Muscle layer of duodenum (tissue), 2 donors: ENCODE results near the gene NECTIN1.

Experiments used
- H3K27ac ChIP-seq: one replicate; pipeline ENCODE4 v1.7.0; 2013; ENCODE audit warnings: mild to moderate bottlenecking, low read length
- H3K27me3 ChIP-seq: one replicate; pipeline ENCODE4 v1.7.0; 2013; ENCODE audit warnings: low read depth, mild to moderate bottlenecking, control low read depth, low read length
- H3K36me3 ChIP-seq, 2 donors: one replicate each; pipeline ENCODE4 v1.7.0; 2013; ENCODE audit warnings: low read length in 2 of 2, control low read depth in 1 of 2, mild to moderate bottlenecking in 1 of 2; ENCODE audit not compliant: insufficient read depth in 2 of 2, control insufficient read depth in 1 of 2
- H3K4me1 ChIP-seq, 2 donors: one replicate each; pipeline ENCODE4 v1.7.0; 2013; ENCODE audit warnings: low read length in 2 of 2, mild to moderate bottlenecking in 2 of 2, control low read depth in 1 of 2, moderate library complexity in 1 of 2; ENCODE audit not compliant: insufficient read depth in 2 of 2, control insufficient read depth in 1 of 2
- H3K4me3 ChIP-seq, 2 donors: one replicate each; pipeline ENCODE4 v1.7.0; 2013; ENCODE audit warnings: low read length in 2 of 2, low read depth in 1 of 2, mild to moderate bottlenecking in 1 of 2
- H3K9me3 ChIP-seq, 2 donors: one replicate each; pipeline ENCODE4 v1.7.0; 2013; ENCODE audit warnings: low read length in 2 of 2, control low read depth in 1 of 2, mild to moderate bottlenecking in 1 of 2; ENCODE audit not compliant: control insufficient read depth in 1 of 2
- donor health status: healthy.

The NECTIN1 gene

DNA sequence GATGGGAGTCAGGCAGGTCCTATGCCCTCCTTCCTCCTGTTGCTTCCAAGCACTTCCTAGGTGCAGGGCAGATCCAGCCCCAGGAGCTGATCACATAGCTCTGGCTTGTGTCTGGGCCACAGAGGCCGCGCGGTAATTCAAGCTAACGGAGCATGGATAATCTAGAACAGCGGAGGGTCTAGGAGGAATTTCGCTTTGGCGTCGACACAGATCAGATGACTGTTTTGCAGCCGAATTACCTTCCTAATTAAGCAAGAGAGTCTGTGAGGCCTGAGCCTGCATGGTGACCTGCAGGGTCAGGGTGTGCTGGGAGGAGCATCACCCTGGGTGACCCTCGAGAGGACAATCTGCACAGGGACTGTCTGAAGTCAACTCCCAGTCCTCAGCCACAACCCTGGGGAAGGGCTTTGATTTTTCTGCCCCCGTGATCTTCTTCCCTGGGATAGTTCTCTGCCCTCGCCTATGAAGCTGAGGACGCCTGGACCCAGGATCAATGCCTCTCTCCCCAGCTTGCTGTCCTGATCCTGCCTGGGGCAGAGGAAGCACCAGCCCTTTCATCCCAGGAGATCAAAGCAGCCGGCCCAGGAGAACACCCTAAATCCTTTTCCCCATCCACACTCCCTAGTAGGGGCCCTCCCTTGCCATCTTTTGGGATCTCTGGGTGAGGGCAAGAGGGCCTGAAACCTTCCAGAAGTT, 11.0 kb downstream of the NECTIN1 start:
- H3K27me3 ChIP-seq = no peaks in the 10 kb centered on the region
- no peaks in the 10 kb centered on the region for H3K36me3 ChIP-seq
- no peak overlapping the region for H3K27ac ChIP-seq
- no peaks in the 10 kb centered on the region for H3K9me3 ChIP-seq
- no peaks in the 10 kb centered on the region for H3K4me1 ChIP-seq
- H3K4me3 ChIP-seq = no peak overlapping the region

- peaks cover 0 to 10% of the 10 kb centered on the region in 2 donors for H3K4me1 ChIP-seq
- H3K27ac ChIP-seq = no peak overlapping the region
- no peaks in the 10 kb centered on the region for H3K27me3 ChIP-seq
- H3K4me3 ChIP-seq = no peak overlapping the region
- H3K9me3 ChIP-seq = no peaks in the 10 kb centered on the region
- no peaks in the 10 kb centered on the region for H3K36me3 ChIP-seq
Measured at GRCh38 chr11:119716582-119717498, 12.2 kb downstream of the NECTIN1 start.

DNA sequence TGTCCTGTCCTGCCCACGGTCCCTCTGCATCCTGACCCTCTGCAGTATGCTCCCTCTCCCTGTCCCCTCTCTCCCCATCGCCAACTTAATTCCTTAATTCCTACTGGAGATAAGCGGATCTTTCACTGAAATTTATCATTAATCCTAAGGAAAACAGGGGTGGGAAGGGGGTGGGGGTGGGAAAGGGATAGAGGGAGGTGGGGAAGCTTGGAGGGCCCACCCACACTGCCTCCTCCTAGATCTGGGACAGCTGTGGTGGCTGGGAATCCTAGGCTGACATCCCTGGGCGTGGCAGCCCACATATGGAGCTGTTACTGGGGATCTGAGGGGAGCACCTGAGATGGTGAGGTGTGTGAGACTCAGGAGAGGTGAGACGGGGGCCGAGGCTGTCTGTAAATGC, 14.4 kb downstream of the NECTIN1 start:
- H3K4me1 ChIP-seq = peaks cover 0 to 10% of the 10 kb centered on the region in 2 donors
- no peak overlapping the region for H3K27ac ChIP-seq
- H3K9me3 ChIP-seq = no peaks in the 10 kb centered on the region
- no peak overlapping the region for H3K4me3 ChIP-seq
- H3K27me3 ChIP-seq = no peaks in the 10 kb centered on the region
- H3K36me3 ChIP-seq = no peaks in the 10 kb centered on the region

- Histone ChIP-seq H3K4me3 (no peak overlapping the region), H3K4me1 (peaks cover 0 to 10% of the 10 kb centered on the region in 2 donors), H3K27ac (no peak overlapping the region), H3K27me3 (no peaks in the 10 kb centered on the region), H3K36me3 (no peaks in the 10 kb centered on the region), H3K9me3 (no peaks in the 10 kb centered on the region)
Measured at GRCh38 chr11:119714189-119714588, 14.8 kb downstream of the NECTIN1 start.

DNA sequence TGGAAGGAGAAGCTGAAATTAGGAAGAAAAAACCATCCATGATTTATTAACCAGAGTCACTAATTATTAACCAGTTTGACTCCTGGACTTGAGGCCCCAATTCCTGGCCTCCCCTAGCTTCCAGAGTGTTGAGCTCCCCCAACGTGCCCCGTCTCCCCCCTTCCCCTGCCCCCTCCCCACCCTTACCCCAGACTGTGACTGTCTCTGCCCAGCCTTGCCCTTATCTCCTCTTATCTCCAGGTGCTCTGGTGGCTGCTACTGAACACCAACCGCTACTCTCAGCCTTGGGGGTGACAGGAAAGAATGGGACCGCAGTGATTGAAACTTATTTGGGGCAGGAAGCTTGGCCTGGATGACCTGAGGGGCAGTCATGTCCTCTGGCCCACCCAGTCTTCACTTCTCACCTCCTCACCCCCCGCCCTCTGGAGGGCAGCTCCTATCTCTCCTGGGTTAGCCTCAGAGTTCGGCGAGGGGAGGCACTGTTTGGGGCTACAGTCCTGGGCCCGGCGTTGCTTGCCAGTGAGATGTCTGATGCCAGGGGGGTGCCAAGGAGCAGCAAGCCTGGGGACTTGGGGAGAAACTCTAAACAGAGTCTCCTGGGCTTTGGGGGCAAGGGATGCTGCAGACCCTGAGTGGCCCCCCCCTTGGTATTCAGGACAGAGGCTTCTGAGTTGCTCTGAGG, 15.5 kb downstream of the NECTIN1 start:
- Histone ChIP-seq H3K4me3 (no peak overlapping the region), H3K36me3 (no peaks in the 10 kb centered on the region), H3K27me3 (no peaks in the 10 kb centered on the region), H3K9me3 (no peaks in the 10 kb centered on the region), H3K4me1 (peaks cover 0 to 10% of the 10 kb centered on the region in 2 donors), H3K27ac (no peak overlapping the region)

DNA sequence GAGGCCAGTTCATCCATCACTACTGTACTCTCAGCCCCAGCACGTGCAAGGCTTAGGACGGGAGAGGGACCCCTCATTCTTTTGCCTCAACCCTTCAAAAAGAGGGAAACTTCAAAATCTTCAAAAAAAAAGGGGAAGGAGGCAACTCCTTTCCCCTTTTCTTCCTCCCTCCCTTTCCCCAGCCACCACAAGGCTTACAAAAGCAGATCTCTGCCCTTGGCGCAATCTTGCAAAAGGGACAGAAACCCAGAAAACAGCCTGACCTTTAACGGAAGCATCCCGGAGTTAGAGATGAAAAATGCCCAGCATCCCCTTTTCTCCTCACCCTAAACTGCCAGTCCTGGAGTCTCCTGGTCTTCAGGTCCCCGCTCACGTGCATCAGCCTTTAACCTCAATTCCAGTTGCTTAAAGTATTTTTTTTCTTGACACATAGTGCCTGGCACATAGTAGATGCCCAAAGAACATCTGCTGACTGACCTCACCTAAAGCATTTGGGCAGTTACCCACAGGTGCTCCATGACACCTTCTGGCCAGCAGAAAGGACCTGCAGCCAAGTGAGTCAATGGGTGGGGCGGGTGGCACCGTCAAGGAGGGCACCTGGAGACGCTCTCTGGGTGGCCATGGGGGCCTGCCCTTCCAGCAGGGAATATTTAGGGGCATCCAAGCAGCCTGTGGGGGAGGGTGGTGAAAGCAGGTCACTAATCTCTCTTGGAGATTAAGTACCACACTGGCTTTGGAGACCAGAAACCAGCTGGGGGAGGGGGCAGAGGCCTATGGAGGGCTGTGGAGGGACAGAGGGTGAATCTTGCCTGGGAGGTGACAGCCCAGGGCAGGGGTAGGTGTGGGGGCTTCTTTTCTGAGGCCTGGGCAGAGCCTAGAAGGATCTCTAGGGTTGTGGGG, 16.3 kb downstream of the NECTIN1 start:
- no peaks in the 10 kb centered on the region for H3K36me3 ChIP-seq
- no peaks in the 10 kb centered on the region for H3K27me3 ChIP-seq
- peaks cover 0 to 10% of the 10 kb centered on the region in 2 donors for H3K4me1 ChIP-seq
- H3K4me3 ChIP-seq = no peak overlapping the region
- H3K27ac ChIP-seq = no peak overlapping the region
- no peaks in the 10 kb centered on the region for H3K9me3 ChIP-seq

DNA sequence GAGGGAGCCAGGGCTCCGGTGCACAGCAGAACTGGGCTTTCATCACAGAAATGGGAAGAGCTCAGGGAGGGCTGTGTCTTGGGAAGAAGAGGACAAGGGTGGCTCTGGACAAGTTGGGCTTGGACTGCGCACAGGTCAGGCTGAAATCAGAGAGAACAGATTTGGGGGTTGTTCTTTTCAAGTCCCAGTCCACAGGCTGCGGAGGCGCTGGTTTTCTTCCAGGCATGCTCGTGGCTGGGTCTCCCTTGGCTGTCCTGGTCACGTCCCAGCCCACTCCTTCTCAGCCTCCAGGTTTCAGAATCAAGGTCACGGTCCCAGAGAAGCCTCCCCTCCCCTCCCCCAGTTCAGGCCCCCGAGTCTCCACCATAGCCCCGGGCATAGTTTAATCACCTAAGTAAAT, 17.0 kb downstream of the NECTIN1 start:
- Histone ChIP-seq H3K4me3 (no peak overlapping the region), H3K9me3 (no peaks in the 10 kb centered on the region), H3K27me3 (no peaks in the 10 kb centered on the region), H3K27ac (no peak overlapping the region), H3K4me1 (peaks cover 0 to 10% of the 10 kb centered on the region in 2 donors), H3K36me3 (no peaks in the 10 kb centered on the region)

- H3K36me3 ChIP-seq = no peaks in the 10 kb centered on the region
- no peaks in the 10 kb centered on the region for H3K9me3 ChIP-seq
- H3K4me3 ChIP-seq = no peak overlapping the region
- peaks cover 0 to 10% of the 10 kb centered on the region in 2 donors for H3K4me1 ChIP-seq
- no peak overlapping the region for H3K27ac ChIP-seq
- H3K27me3 ChIP-seq = no peaks in the 10 kb centered on the region
Measured at GRCh38 chr11:119711476-119711875, 17.5 kb downstream of the NECTIN1 start.

- Histone ChIP-seq H3K9me3 (no peaks in the 10 kb centered on the region), H3K4me1 (peaks cover 0 to 10% of the 10 kb centered on the region in 2 donors), H3K4me3 (no peak overlapping the region), H3K36me3 (no peaks in the 10 kb centered on the region), H3K27ac (no peak overlapping the region), H3K27me3 (no peaks in the 10 kb centered on the region)
Measured at GRCh38 chr11:119710417-119710816, 18.6 kb downstream of the NECTIN1 start.

- Histone ChIP-seq H3K4me3 (no peak overlapping the region), H3K9me3 (no peaks in the 10 kb centered on the region), H3K27ac (no peak overlapping the region), H3K36me3 (no peaks in the 10 kb centered on the region), H3K27me3 (no peaks in the 10 kb centered on the region), H3K4me1 (peaks cover 0 to 10% of the 10 kb centered on the region in 2 donors)
Measured at GRCh38 chr11:119709638-119710346, 19.2 kb downstream of the NECTIN1 start.
